ENCODE measurements around the gene EPB41L3.

EPB41L3 gene

DNA sequence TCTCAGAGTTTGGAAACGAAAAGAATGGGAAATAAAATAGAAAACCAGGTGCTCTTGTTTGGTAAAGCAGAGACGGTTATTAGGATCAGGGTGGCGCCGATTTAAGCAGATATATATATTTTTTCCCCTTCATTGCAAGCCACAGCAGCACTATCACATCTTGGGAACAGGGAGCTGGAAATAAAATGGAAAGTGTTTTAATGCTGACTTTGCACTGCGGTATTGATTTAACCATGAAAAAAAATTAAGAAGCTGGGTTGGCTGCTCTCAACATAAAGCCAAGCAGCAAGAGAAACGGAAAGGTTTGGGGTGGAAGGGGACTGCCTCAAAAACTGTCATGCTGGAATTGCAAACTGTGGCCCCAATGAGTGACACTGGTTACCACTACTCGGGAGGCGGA lies 145.5 kb downstream of the EPB41L3 start:
- DNase-seq: no peak

DNA sequence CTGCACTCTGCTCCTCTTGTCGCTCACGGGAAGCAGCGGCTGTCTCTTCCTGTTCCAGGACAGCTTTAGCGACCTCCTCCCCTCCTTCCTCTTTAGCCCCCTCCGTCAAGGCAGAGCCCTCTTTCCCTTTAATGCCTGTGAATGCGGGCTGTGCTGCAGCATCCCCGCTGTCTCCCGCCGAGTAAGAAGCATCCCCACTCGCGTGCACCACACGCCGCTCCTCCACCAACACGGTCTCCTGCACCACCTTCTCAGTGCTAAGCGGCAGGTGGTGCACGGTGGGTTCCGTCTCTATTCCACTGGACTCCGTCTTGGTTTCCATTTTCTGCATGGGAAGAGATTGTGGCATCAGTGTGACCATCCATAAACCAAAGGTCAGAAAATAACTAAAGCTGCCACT lies 146.7 kb downstream of the EPB41L3 start:
- DNase-seq: no peak

DNA sequence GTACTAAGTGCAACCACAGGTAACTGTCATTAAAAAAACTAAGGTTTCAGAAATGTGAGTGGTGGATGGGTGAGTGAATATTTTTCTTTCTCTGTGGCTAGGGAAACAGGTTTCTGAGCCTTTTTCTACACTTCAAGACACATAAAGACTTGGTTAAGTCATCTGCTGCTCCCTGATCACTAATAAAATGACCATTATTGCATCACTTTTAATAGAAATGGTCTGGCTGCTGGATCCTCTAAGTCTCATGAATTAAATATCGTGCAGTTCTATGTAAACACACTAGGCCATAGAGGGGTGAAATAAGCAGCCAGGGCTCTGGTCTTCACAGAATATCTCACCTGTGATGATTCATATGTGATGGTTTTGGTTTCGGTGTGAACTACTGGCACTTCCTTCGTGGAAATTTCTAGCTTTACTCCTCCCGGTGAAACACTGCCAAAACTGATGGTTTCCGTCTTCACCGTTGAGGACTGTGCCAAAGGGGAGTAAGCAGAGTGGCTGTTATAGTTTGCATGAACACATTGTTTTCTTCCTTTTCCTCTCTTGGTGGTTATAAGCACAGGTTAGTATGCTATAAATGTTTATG lies 147.8 kb downstream of the EPB41L3 start:
- no peak for DNase-seq

DNA sequence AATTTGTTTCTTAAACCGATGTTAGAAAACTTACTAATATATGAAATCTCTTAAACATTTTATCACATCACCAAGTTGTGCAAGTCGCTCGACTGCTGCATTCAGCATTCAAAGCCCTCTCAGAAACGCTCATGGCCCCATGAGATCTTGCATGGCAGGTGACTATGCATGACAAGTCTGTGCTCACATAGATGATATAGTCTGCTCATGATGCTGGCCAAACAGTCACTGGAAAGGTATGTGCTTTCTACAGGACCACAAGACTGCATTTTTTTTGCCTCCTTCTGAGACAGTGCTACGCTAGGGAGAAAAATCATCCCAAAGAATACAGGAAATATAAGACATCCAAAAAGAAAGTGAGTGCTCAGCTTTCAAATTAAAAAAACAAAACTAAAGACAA lies 150.0 kb downstream of the EPB41L3 start:
- no peak for DNase-seq

DNA sequence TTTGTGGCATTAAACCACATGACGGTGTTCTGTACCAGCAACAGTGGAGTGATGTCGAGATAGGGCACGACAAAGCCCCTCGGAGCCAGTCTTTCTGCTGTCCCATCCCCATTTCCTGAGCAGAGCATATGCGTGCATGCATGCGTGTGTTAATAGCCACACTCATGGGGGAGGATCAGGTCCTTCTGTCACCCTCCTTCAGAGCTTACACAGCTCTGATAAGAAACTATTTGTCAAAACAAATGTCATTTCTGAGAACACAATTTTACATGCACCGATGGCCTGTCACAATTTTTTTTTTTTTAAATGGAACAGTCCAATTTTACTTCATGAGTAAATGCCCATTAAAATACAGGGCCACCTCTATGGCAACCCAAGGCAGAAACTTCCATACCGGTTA lies 152.4 kb downstream of the EPB41L3 start:
- no peak for DNase-seq

DNA sequence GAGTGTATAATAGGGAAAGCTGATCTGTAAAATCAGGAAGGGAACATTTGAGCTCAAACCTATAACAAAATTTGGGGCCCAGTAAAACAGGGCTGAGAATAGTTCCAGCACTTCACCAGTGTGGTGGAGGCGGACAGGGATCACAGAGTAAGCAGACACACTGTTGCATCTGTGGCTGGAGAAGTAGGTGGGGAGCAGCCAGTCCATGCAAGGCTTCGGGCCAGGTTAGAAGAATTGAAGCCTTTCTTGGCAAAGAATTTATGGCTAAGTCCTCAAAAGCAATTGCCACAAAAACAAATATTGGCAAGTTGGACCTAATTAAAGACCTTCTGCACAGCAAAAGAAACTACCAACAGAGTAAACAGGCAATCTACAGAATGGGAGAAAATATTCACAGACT lies 154.4 kb downstream of the EPB41L3 start:
- no peak for DNase-seq

DNA sequence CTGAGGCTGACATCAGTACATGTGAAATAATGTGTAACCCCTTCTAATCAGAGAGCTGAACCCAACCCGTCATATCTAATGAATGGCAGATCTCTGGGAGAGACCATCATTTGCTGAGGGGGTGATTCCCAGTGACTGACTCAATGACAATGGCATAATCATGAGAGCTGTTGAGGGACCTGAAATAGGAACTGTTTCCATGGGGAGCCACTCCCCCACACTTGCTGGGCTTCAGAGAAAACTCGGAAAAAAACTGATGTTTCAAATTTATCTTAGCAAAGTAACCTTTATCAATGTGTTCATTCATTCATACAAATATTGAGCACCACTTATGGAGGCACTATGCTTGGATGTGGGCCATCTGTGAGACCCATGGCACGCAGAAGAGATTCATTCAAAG lies 154.9 kb downstream of the EPB41L3 start:
- DNase-seq: no peak

DNA sequence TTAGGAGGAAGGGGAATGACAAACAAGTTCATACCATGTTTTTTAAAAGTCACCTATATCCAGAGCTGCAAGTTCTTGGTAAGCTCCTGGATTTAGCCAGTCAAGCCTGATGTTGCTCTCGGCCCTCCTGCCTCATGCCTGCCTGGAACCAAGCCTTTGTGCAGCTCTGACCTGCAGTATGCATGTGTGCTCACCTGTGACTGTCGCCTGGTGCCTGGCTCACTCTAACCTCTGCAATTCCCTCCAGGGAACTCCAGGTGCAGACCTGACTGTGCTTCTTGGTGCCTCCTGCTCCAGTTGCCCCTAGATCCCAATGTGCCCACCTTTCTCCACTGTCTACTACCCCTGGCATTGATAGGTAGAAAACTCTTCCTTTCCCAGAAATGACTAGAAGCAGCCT lies 163.2 kb downstream of the EPB41L3 start:
- no peak for DNase-seq

DNA sequence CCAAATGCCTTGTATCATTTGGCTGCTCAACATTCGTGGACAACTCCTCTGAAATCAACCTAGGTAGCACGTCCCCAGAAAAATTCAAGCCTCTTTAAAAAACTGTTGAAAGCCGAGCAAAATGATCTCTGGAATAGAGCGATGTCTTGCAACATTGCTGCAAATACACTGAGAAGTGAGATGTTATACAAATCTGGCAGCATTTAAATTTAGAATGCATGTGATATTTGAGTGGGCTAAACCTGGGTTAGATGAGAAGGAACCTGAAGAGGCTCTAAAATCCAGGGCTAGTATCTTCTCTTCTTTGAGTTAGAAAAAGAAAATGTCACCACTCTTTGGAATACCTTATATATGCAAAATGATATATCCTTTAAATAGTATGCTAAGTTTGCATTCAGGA lies 166.8 kb downstream of the EPB41L3 start:
- DNase-seq: no peak

DNA sequence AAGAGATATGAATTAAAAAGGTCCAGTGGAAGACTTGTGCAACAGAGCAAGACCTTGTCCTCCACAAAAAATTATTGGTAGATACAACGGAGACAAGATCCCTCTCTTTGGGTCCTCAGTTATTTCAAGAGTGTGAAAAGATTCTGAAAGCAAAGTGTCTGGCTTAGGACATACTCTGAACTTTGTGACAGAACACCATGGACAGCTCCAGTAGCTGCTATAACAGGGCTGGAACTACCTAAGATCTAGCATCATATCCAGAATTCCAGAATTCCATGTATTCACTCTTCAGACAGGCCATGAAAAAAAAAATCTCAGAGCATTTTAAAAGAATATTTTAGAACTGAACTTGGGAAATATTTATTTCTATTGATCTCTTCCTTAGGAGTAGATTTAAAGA lies 173.5 kb downstream of the EPB41L3 start:
- no peak for DNase-seq

DNA sequence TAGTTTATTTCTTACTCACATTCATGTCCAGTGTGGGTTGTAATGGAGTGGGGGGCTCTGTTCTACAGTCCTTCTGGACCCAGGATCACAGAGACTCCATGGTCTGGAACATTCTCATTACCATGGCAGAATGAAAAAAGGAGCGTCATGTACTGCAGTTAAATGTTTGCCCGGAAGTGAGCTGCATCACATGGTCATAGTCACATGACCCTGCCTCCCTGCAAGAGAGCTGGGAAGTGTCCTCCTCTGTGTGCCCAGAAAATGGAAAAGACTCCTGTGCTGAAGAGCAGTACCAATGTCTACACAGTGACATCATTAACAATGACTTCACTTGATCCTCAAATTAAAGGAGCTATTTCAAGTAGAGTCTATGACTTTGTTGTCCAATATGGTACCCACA lies 174.3 kb downstream of the EPB41L3 start:
- no peak for DNase-seq

DNA sequence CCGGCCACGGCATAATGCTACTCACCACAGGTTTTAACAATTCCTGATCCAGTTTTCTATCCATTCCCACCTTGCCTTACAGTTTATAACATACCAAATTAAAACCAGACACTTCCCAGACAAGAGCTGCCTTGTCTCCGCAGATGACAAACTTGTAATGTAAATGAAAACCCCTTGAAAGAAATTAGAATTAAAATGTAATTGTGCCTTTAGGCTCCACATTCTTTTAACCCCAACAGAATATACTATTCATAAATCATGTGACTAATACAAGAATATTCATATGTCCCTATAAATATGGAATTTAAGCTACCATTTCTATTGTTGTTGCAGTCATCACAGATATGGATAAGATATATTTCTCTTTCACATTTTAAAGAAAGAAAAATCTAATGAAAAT lies 178.4 kb downstream of the EPB41L3 start:
- no peak for DNase-seq

DNA sequence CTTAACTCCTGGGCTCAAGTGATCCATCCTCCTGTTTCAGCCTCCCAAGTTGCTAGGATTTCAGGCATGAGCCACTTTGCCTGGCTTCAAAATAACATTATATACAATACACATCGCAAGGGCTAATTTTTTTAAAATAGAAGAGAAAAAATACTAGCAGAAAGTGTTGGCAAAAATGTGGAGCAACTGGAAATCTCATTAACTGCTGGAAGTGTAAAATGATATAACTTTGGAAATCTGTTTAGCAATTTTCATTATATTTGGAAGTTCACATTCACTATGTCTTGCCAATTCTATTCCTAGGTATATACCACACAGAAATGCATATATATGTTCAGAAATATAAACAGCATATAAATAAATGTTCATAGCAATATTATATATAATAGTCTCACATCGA lies 193.2 kb downstream of the EPB41L3 start:
- DNase-seq: no peak

Data from NCI-H2029 treated with DMSO at 0.1 percent for 48 hours (cell line).